HepG2 (cell line): ENCODE data around the gene BSG. TPM values are rescaled to one million over a fixed set of nuclear protein-coding genes. Genes with fewer than 3 reads are reported as not detected.
A peak's percentile ranks its signal among the peaks of the same experiment; 100 is the strongest.

Experiments
- AHDC1 ChIP-seq: sonication (generic); formaldehyde crosslinking; IDR thresholded peaks from 2 replicates; pipeline ENCODE4 v1.5.1; 2020; ENCODE audit warnings: mild to moderate bottlenecking, missing genetic modification reagents, borderline replicate concordance
- CC2D1A ChIP-seq: sonication (generic); formaldehyde crosslinking; IDR thresholded peaks from 2 replicates; pipeline ENCODE4 v1.8.1; 2023; ENCODE audit warnings: mild to moderate bottlenecking, missing genetic modification reagents
- TRIM24 ChIP-seq: sonication (generic); formaldehyde crosslinking; IDR thresholded peaks from 2 replicates; pipeline ENCODE4 v1.8.0; 2022; ENCODE audit warnings: mild to moderate bottlenecking, missing genetic modification reagents
- ZMAT5 ChIP-seq: sonication (generic); formaldehyde crosslinking; IDR thresholded peaks from 2 replicates; pipeline ENCODE4 v1.5.0; 2020; ENCODE audit warnings: mild to moderate bottlenecking, low read depth, missing genetic modification reagents, borderline replicate concordance
- ZNF142 ChIP-seq: sonication (generic); formaldehyde crosslinking; IDR thresholded peaks from 2 replicates; pipeline ENCODE4 v1.4.0; 2020; ENCODE audit warnings: missing genetic modification reagents
- ZNF264 ChIP-seq: sonication (generic); formaldehyde crosslinking; IDR thresholded peaks from 2 replicates; pipeline ENCODE4 v1.4.0; 2020; ENCODE audit warnings: missing genetic modification reagents
- ZNF367 ChIP-seq: sonication (generic); formaldehyde crosslinking; IDR thresholded peaks from 2 replicates; pipeline ENCODE4 v1.4.0; 2020; ENCODE audit warnings: missing genetic modification reagents, borderline replicate concordance
- ZSCAN5A ChIP-seq: sonication (generic); formaldehyde crosslinking; IDR thresholded peaks from 2 replicates; pipeline ENCODE4 v1.8.0; 2022; ENCODE audit warnings: mild to moderate bottlenecking, missing genetic modification reagents, borderline replicate concordance
- polyA plus RNA-seq, 8 experiments: library from polyadenylated mRNA; depleted of rRNA in 3 of 8; stranded (reverse) in 7 of 8; unstranded in 1 of 8; fragments of >200 nt; fragmentation: Illumina TruSeq in 4 of 8; extraction: Trizol in 4 of 8; gene quantifications; 2 replicates each; pipeline versions ENCODE4 v1.2.1 to v1.2.3, GENCODE V29; 2011 to 2016; ENCODE audit warnings: low read depth in 4 of 8, missing spikeins in 1 of 8, mixed read lengths in 1 of 8; ENCODE audit not compliant: insufficient read depth in 1 of 8
- total RNA-seq, 5 experiments: library from RNA; depleted of rRNA; stranded (reverse); fragments of >200 nt; fragmentation: Illumina TruSeq; extraction: Trizol; gene quantifications; 2 replicates each; pipeline ENCODE4 v1.2.3, GENCODE V29; 2016; ENCODE audit warnings: low read depth in 1 of 5

BSG gene
- total and polyA plus RNA-seq, 2 of the 13 experiments (the other 11 are each of a cell fraction or from before 2014, with no cell fraction given): 309 to 754 TPM

- TF ChIP-seq ZNF142 (CRISPR knock-in tag) (no peak), ZNF264 (no peak), AHDC1 (CRISPR knock-in tag) (no peak), TRIM24 (CRISPR knock-in tag) (peak; percentile 35; the same call in 1 of the 2 replicates), ZSCAN5A (CRISPR knock-in tag) (no peak), CC2D1A (CRISPR knock-in tag) (no peak), ZMAT5 (CRISPR knock-in tag) (no peak), ZNF367 (CRISPR knock-in tag) (no peak)
Observed at GRCh38 chr19:524062-524674, 48.2 kb upstream of the BSG start (continued).
